ENCODE measurements around the gene ANP32E.

ANP32E gene

GRCh38 chr1:150256554-150257341 is 20.8 kb upstream of the ANP32E start:
- Histone ChIP-seq H3K4me3 (ENCODE audit: low read length in 2 of 2) (peak overlapping the region; percentile 70 to 73), H2AFZ (ENCODE audit: low read length) (peak overlapping the region; percentile 59)

GRCh38 chr1:150256198-150256553 is 20.3 kb upstream of the ANP32E start:
- Histone ChIP-seq H3K23ac (ENCODE audit: low read depth, low read length, poor library complexity) (no peak overlapping the region), H2AK5ac (ENCODE audit: low read depth, low read length) (no peak overlapping the region), H3K4me1 (ENCODE audit: control insufficient read depth in 2 of 2, insufficient read depth in 1 of 2, low read depth in 1 of 2, low read length in 2 of 2) (peaks cover 20 to 22% of the 10 kb centered on the region in 2 donors), H2BK15ac (ENCODE audit: low read length) (no peak overlapping the region), H3K36me3 (replicated peaks in 1 of 2; ENCODE audit: control insufficient read depth in 2 of 2, insufficient read depth in 2 of 2, low read length in 2 of 2) (peaks cover 2 to 10% of the 10 kb centered on the region in 2 donors), H3K9ac (ENCODE audit: low read depth, low read length, poor library complexity) (no peak overlapping the region), H3K27me3 (ENCODE audit: control insufficient read depth in 3 of 3, insufficient read depth in 3 of 3, low read depth in 1 of 3, low read length in 3 of 3) (no peaks in the 10 kb centered on the region), H3K14ac (ENCODE audit: low read length) (no peak overlapping the region), H3K18ac (ENCODE audit: low read length) (peak overlapping the region; percentile 81), H2BK12ac (ENCODE audit: low read length) (no peak overlapping the region), H3K4me2 (ENCODE audit: insufficient read depth, low read length, poor library complexity, severe bottlenecking) (peak overlapping the region; percentile 93), H2BK5ac (ENCODE audit: low read length) (peak overlapping the region; percentile 88), H3K27ac (replicated peaks; ENCODE audit: low read length) (peak overlapping the region; percentile 96), H4K91ac (ENCODE audit: low read depth, low read length, poor library complexity) (no peak overlapping the region), H2AFZ (ENCODE audit: low read length) (peak overlapping the region; percentile 73), H2BK120ac (ENCODE audit: low read depth, low read length) (no peak overlapping the region), H3K79me1 (ENCODE audit: low read depth, low read length) (peaks cover 4% of the 10 kb centered on the region), H3K4ac (ENCODE audit: low read length) (no peak overlapping the region), H4K8ac (ENCODE audit: low read depth, low read length) (no peak overlapping the region), H3K9me3 (replicated peaks in 1 of 2; ENCODE audit: control insufficient read depth in 2 of 2, insufficient read depth in 1 of 2, low read depth in 1 of 2, low read length in 2 of 2) (peaks cover 0 to 5% of the 10 kb centered on the region in 2 donors), H3K4me3 (ENCODE audit: low read length in 2 of 2) (peak overlapping the region; percentile 54 to 73)
- DNase-seq (ENCODE audit: low spot score): no peak
- WGBS, 2 donors (ENCODE audit: extremely low coverage in 2 of 2, insufficient read length in 2 of 2, insufficient replicate concordance in 1 of 2): no CpG with 5 or more reads among the region's 1 CpG

More at GRCh38 chr1:150256554-150257341, 20.8 kb upstream of the ANP32E start:
- no peak overlapping the region for H3K14ac ChIP-seq (ENCODE audit: low read length)
- peak overlapping the region; percentile 96 for H3K27ac ChIP-seq (replicated peaks; ENCODE audit: low read length)
- no CpG with 5 or more reads among the region's 14 CpGs for WGBS, 2 donors (ENCODE audit: extremely low coverage in 2 of 2, insufficient read length in 2 of 2, insufficient replicate concordance in 1 of 2)
- peaks cover 7% of the 10 kb centered on the region for H3K79me1 ChIP-seq (ENCODE audit: low read depth, low read length)
- H3K4ac ChIP-seq (ENCODE audit: low read length): peak overlapping the region; percentile 67
- peak overlapping the region; percentile 93 for H3K18ac ChIP-seq (ENCODE audit: low read length)
- peak overlapping the region; percentile 88 for H3K9ac ChIP-seq (ENCODE audit: low read depth, low read length, poor library complexity)
- H2BK120ac ChIP-seq (ENCODE audit: low read depth, low read length): no peak overlapping the region
- H3K4me2 ChIP-seq (ENCODE audit: insufficient read depth, low read length, poor library complexity, severe bottlenecking): peak overlapping the region; percentile 93
- peaks cover 0 to 5% of the 10 kb centered on the region in 2 donors for H3K9me3 ChIP-seq (replicated peaks in 1 of 2; ENCODE audit: control insufficient read depth in 2 of 2, insufficient read depth in 1 of 2, low read depth in 1 of 2, low read length in 2 of 2)
- H2BK5ac ChIP-seq (ENCODE audit: low read length): peak overlapping the region; percentile 88
- no peak overlapping the region for H4K8ac ChIP-seq (ENCODE audit: low read depth, low read length)
- H4K91ac ChIP-seq (ENCODE audit: low read depth, low read length, poor library complexity): peak overlapping the region; percentile 13
- no peak overlapping the region for H2BK12ac ChIP-seq (ENCODE audit: low read length)
- H2AK5ac ChIP-seq (ENCODE audit: low read depth, low read length): peak overlapping the region; percentile 82
- H3K4me1 ChIP-seq (ENCODE audit: control insufficient read depth in 2 of 2, insufficient read depth in 1 of 2, low read depth in 1 of 2, low read length in 2 of 2): peaks cover 20 to 22% of the 10 kb centered on the region in 2 donors
- DNase-seq (ENCODE audit: low spot score): peak; percentile 73
- H3K23ac ChIP-seq (ENCODE audit: low read depth, low read length, poor library complexity): no peak overlapping the region
- H3K27me3 ChIP-seq (ENCODE audit: control insufficient read depth in 3 of 3, insufficient read depth in 3 of 3, low read depth in 1 of 3, low read length in 3 of 3): no peaks in the 10 kb centered on the region
- peaks cover 6 to 15% of the 10 kb centered on the region in 2 donors for H3K36me3 ChIP-seq (replicated peaks in 1 of 2; ENCODE audit: control insufficient read depth in 2 of 2, insufficient read depth in 2 of 2, low read length in 2 of 2)
- H2BK15ac ChIP-seq (ENCODE audit: low read length): peak overlapping the region; percentile 47

GRCh38 chr1:150249936-150250335 is 14.0 kb upstream of the ANP32E start:
- Histone ChIP-seq H3K9me3 (replicated peaks in 1 of 2; ENCODE audit: control insufficient read depth in 2 of 2, insufficient read depth in 1 of 2, low read depth in 1 of 2, low read length in 2 of 2) (peaks cover 0 to 3% of the 10 kb centered on the region in 2 donors), H3K18ac (ENCODE audit: low read length) (no peak overlapping the region)

GRCh38 chr1:150243003-150243402 is 7.1 kb upstream of the ANP32E start:
- H3K14ac ChIP-seq (ENCODE audit: low read length): no peak overlapping the region
- H3K9me3 ChIP-seq (replicated peaks in 1 of 2; ENCODE audit: control insufficient read depth in 2 of 2, insufficient read depth in 1 of 2, low read depth in 1 of 2, low read length in 2 of 2): no peaks in the 10 kb centered on the region
- no peak overlapping the region for H4K8ac ChIP-seq (ENCODE audit: low read depth, low read length)
- no peak overlapping the region for H3K4ac ChIP-seq (ENCODE audit: low read length)
- no peak overlapping the region for H3K4me2 ChIP-seq (ENCODE audit: insufficient read depth, low read length, poor library complexity, severe bottlenecking)
- no peak overlapping the region for H2BK5ac ChIP-seq (ENCODE audit: low read length)
- no peaks in the 10 kb centered on the region for H3K4me1 ChIP-seq (ENCODE audit: control insufficient read depth in 2 of 2, insufficient read depth in 1 of 2, low read depth in 1 of 2, low read length in 2 of 2)
- no peak for DNase-seq (ENCODE audit: low spot score)
- H3K79me1 ChIP-seq (ENCODE audit: low read depth, low read length): no peaks in the 10 kb centered on the region
- H3K23ac ChIP-seq (ENCODE audit: low read depth, low read length, poor library complexity): no peak overlapping the region
- no peaks in the 10 kb centered on the region for H3K27me3 ChIP-seq (ENCODE audit: control insufficient read depth in 3 of 3, insufficient read depth in 3 of 3, low read depth in 1 of 3, low read length in 3 of 3)
- H3K18ac ChIP-seq (ENCODE audit: low read length): no peak overlapping the region
- H3K9ac ChIP-seq (ENCODE audit: low read depth, low read length, poor library complexity): no peak overlapping the region
- H3K27ac ChIP-seq (replicated peaks; ENCODE audit: low read length): no peak overlapping the region
- WGBS, 2 donors (ENCODE audit: extremely low coverage in 2 of 2, insufficient read length in 2 of 2, insufficient replicate concordance in 1 of 2): no CpG with 5 or more reads among the region's 3 CpGs
- H2BK15ac ChIP-seq (ENCODE audit: low read length): peak overlapping the region; percentile 37
- H4K91ac ChIP-seq (ENCODE audit: low read depth, low read length, poor library complexity): no peak overlapping the region
- H2BK12ac ChIP-seq (ENCODE audit: low read length): no peak overlapping the region
- no peak overlapping the region for H2AK5ac ChIP-seq (ENCODE audit: low read depth, low read length)
- H3K4me3 ChIP-seq (ENCODE audit: low read length in 2 of 2): no peak overlapping the region
- H3K36me3 ChIP-seq (replicated peaks in 1 of 2; ENCODE audit: control insufficient read depth in 2 of 2, insufficient read depth in 2 of 2, low read length in 2 of 2): no peaks in the 10 kb centered on the region
- peak overlapping the region; percentile 67 for H2AFZ ChIP-seq (ENCODE audit: low read length)
- no peak overlapping the region for H2BK120ac ChIP-seq (ENCODE audit: low read depth, low read length)

More at GRCh38 chr1:150249936-150250335, 14.0 kb upstream of the ANP32E start:
- H3K27ac ChIP-seq (replicated peaks; ENCODE audit: low read length): no peak overlapping the region
- no peak for DNase-seq (ENCODE audit: low spot score)
- no peaks in the 10 kb centered on the region for H3K36me3 ChIP-seq (replicated peaks in 1 of 2; ENCODE audit: control insufficient read depth in 2 of 2, insufficient read depth in 2 of 2, low read length in 2 of 2)
- H2BK12ac ChIP-seq (ENCODE audit: low read length): no peak overlapping the region
- H4K91ac ChIP-seq (ENCODE audit: low read depth, low read length, poor library complexity): no peak overlapping the region
- no CpG with 5 or more reads among the region's 2 CpGs for WGBS, 2 donors (ENCODE audit: extremely low coverage in 2 of 2, insufficient read length in 2 of 2, insufficient replicate concordance in 1 of 2)
- no peak overlapping the region for H3K14ac ChIP-seq (ENCODE audit: low read length)
- no peak overlapping the region for H2BK15ac ChIP-seq (ENCODE audit: low read length)
- no peak overlapping the region for H2AFZ ChIP-seq (ENCODE audit: low read length)
- H3K4me2 ChIP-seq (ENCODE audit: insufficient read depth, low read length, poor library complexity, severe bottlenecking): no peak overlapping the region
- H2BK120ac ChIP-seq (ENCODE audit: low read depth, low read length): no peak overlapping the region
- H3K4ac ChIP-seq (ENCODE audit: low read length): no peak overlapping the region
- no peak overlapping the region for H3K4me3 ChIP-seq (ENCODE audit: low read length in 2 of 2)
- H3K9ac ChIP-seq (ENCODE audit: low read depth, low read length, poor library complexity): no peak overlapping the region
- no peak overlapping the region for H3K23ac ChIP-seq (ENCODE audit: low read depth, low read length, poor library complexity)
- H2BK5ac ChIP-seq (ENCODE audit: low read length): no peak overlapping the region
- H4K8ac ChIP-seq (ENCODE audit: low read depth, low read length): no peak overlapping the region
- H2AK5ac ChIP-seq (ENCODE audit: low read depth, low read length): no peak overlapping the region
- H3K27me3 ChIP-seq (ENCODE audit: control insufficient read depth in 3 of 3, insufficient read depth in 3 of 3, low read depth in 1 of 3, low read length in 3 of 3): peaks cover 0 to 2% (median 0%) of the 10 kb centered on the region in 3 experiments
- no peaks in the 10 kb centered on the region for H3K79me1 ChIP-seq (ENCODE audit: low read depth, low read length)
- no peaks in the 10 kb centered on the region for H3K4me1 ChIP-seq (ENCODE audit: control insufficient read depth in 2 of 2, insufficient read depth in 1 of 2, low read depth in 1 of 2, low read length in 2 of 2)

Data from neuronal stem cell (in vitro differentiated cells).